ENCODE measurements around the gene TM9SF1. TPM values are rescaled to one million over a fixed set of nuclear protein-coding genes. Genes with fewer than 3 reads are reported as not detected.

TM9SF1 gene
- total and polyA plus RNA-seq, 9 of the 15 experiments (the other 6 are each of a cell fraction or from before 2014, with no cell fraction given): 5.3 to 20.3 (median 11.8) TPM

GRCh38 chr14:24232645-24233537 lies 37.6 kb upstream of the TM9SF1 start, which contains the start of gene GMPR2 (continued):
- TF ChIP-seq, protein P1, sequence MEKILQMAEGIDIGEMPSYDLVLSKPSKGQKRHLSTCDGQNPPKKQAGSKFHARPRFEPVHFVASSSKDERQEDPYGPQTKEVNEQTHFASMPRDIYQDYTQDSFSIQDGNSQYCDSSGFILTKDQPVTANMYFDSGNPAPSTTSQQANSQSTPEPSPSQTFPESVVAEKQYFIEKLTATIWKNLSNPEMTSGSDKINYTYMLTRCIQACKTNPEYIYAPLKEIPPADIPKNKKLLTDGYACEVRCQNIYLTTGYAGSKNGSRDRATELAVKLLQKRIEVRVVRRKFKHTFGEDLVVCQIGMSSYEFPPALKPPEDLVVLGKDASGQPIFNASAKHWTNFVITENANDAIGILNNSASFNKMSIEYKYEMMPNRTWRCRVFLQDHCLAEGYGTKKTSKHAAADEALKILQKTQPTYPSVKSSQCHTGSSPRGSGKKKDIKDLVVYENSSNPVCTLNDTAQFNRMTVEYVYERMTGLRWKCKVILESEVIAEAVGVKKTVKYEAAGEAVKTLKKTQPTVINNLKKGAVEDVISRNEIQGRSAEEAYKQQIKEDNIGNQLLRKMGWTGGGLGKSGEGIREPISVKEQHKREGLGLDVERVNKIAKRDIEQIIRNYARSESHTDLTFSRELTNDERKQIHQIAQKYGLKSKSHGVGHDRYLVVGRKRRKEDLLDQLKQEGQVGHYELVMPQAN (IDR thresholded peaks at IDR 0.05; ENCODE audit: borderline replicate concordance): peak; percentile 37; the same call in 1 of the 2 replicates
- TF ChIP-seq SP2 (IDR thresholded peaks at IDR 0.05; ENCODE audit: extremely low read depth, low read depth, low read length, poor library complexity, severe bottlenecking) (no peak), HMG20B (CRISPR knock-in tag; IDR thresholded peaks at IDR 0.05) (no peak), NEUROD1 (IDR thresholded peaks at IDR 0.05; ENCODE audit: borderline replicate concordance, low read depth, low read length, partially characterized antibody) (no peak), RUNX1 (IDR thresholded peaks at IDR 0.05; ENCODE audit: low read depth) (no peak), ZNF140 (CRISPR knock-in tag; IDR thresholded peaks at IDR 0.05) (no peak), ZNF589 (CRISPR knock-in tag; IDR thresholded peaks at IDR 0.05; ENCODE audit: low read depth) (0 out of 2 replicates have a peak, but pooled peaks have one; percentile 67), DACH1 (IDR thresholded peaks at IDR 0.05; ENCODE audit: partially characterized antibody) (no peak), MED1 (CRISPR knock-in tag; IDR thresholded peaks at IDR 0.05; ENCODE audit: borderline replicate concordance) (no peak), MEF2A (IDR thresholded peaks at IDR 0.05; ENCODE audit: control insufficient read depth, low read depth, low read length) (no peak), HEY1 (CRISPR knock-in tag; IDR thresholded peaks at IDR 0.05; ENCODE audit: borderline replicate concordance) (no peak), NFATC3 (IDR thresholded peaks at IDR 0.05) (no peak), ZNF277 (CRISPR knock-in tag; IDR thresholded peaks at IDR 0.05; ENCODE audit: borderline replicate concordance) (no peak), PHB2 (IDR thresholded peaks at IDR 0.05; ENCODE audit: low read depth) (no peak), RBM25 (IDR thresholded peaks at IDR 0.05; ENCODE audit: low read depth, low read length, severe bottlenecking) (no peak), PPARD (CRISPR knock-in tag; IDR thresholded peaks at IDR 0.05) (no peak), RBFOX2 (IDR thresholded peaks at IDR 0.05; ENCODE audit: low read depth, low read length) (peak; percentile 65)
- TF ChIP-seq, protein P2, sequence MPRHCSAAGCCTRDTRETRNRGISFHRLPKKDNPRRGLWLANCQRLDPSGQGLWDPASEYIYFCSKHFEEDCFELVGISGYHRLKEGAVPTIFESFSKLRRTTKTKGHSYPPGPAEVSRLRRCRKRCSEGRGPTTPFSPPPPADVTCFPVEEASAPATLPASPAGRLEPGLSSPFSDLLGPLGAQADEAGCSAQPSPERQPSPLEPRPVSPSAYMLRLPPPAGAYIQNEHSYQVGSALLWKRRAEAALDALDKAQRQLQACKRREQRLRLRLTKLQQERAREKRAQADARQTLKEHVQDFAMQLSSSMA (CRISPR knock-in tag; IDR thresholded peaks at IDR 0.05): no peak
- TF ChIP-seq, protein P3, sequence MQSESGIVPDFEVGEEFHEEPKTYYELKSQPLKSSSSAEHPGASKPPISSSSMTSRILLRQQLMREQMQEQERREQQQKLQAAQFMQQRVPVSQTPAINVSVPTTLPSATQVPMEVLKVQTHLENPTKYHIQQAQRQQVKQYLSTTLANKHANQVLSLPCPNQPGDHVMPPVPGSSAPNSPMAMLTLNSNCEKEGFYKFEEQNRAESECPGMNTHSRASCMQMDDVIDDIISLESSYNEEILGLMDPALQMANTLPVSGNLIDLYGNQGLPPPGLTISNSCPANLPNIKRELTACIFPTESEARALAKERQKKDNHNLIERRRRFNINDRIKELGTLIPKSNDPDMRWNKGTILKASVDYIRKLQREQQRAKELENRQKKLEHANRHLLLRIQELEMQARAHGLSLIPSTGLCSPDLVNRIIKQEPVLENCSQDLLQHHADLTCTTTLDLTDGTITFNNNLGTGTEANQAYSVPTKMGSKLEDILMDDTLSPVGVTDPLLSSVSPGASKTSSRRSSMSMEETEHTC (IDR thresholded peaks at IDR 0.05): no peak
- TF ChIP-seq, protein P4, sequence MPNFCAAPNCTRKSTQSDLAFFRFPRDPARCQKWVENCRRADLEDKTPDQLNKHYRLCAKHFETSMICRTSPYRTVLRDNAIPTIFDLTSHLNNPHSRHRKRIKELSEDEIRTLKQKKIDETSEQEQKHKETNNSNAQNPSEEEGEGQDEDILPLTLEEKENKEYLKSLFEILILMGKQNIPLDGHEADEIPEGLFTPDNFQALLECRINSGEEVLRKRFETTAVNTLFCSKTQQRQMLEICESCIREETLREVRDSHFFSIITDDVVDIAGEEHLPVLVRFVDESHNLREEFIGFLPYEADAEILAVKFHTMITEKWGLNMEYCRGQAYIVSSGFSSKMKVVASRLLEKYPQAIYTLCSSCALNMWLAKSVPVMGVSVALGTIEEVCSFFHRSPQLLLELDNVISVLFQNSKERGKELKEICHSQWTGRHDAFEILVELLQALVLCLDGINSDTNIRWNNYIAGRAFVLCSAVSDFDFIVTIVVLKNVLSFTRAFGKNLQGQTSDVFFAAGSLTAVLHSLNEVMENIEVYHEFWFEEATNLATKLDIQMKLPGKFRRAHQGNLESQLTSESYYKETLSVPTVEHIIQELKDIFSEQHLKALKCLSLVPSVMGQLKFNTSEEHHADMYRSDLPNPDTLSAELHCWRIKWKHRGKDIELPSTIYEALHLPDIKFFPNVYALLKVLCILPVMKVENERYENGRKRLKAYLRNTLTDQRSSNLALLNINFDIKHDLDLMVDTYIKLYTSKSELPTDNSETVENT (CRISPR knock-in tag; IDR thresholded peaks at IDR 0.05): no peak
